ENCODE results near the gene ANKRD63.

- TF ChIP-seq CTCF (IDR thresholded peaks at IDR 0.05) (no peak), EP300 (IDR thresholded peaks at IDR 0.05; ENCODE audit: low read depth) (no peak), POLR2A (IDR thresholded peaks at IDR 0.05) (no peak), POLR2AphosphoS5 (IDR thresholded peaks at IDR 0.05) (no peak)
Observed at GRCh38 chr15:40310993-40311392, 28.1 kb upstream of the ANKRD63 start.
